NOMO-1 treated with DMSO at 0.1 percent for 48 hours (cell line): ENCODE data around the gene CASP5.
"Not testable (repeated sequence)": the region's sequence is repeated elsewhere in the genome, so short reads cannot be mapped to it uniquely, and the experiment has no call there.

ENCODE experiments used
- DNase-seq: peaks from one replicate; lab custom pipeline; 2025; ENCODE audit not compliant: unreplicated experiment; lab: John Stamatoyannopoulos, UW

Gene CASP5

GRCh38 chr11:105033781-105034180 lies 10.8 kb upstream of the CASP5 start:
- no peak for DNase-seq

GRCh38 chr11:105033343-105033742 lies 10.4 kb upstream of the CASP5 start:
- no peak for DNase-seq

GRCh38 chr11:105032495-105032894 lies 9.5 kb upstream of the CASP5 start:
- DNase-seq: peak; percentile 68

- DNase-seq: peak; percentile 24
Measured at GRCh38 chr11:105027678-105028077, 4.7 kb upstream of the CASP5 start.

GRCh38 chr11:105024394-105024793 lies 1.4 kb upstream of the CASP5 start:
- DNase-seq: no peak

GRCh38 chr11:105022527-105022926 lies 441 bp downstream of the CASP5 start:
- no peak for DNase-seq

GRCh38 chr11:105007463-105007862 lies 15.5 kb downstream of the CASP5 start:
- no peak for DNase-seq

- no peak for DNase-seq
Measured at GRCh38 chr11:105005451-105005845, 17.5 kb downstream of the CASP5 start.

GRCh38 chr11:105004021-105004420 lies 18.9 kb downstream of the CASP5 start:
- no peak for DNase-seq

GRCh38 chr11:105003151-105003550 lies 19.8 kb downstream of the CASP5 start:
- no peak for DNase-seq

GRCh38 chr11:105000797-105001196 lies 22.2 kb downstream of the CASP5 start:
- no peak for DNase-seq

- DNase-seq: no peak
Measured at GRCh38 chr11:105000167-105000566, 22.8 kb downstream of the CASP5 start.

GRCh38 chr11:104999721-105000120 lies 23.2 kb downstream of the CASP5 start:
- DNase-seq: no peak

GRCh38 chr11:104997288-104997687 lies 25.7 kb downstream of the CASP5 start:
- peak; percentile 29 for DNase-seq

GRCh38 chr11:104995001-104995408 lies 28.0 kb downstream of the CASP5 start:
- DNase-seq: no peak

GRCh38 chr11:104992781-104993180 lies 30.2 kb downstream of the CASP5 start:
- no peak for DNase-seq

GRCh38 chr11:104991994-104992393 lies 31.0 kb downstream of the CASP5 start:
- DNase-seq: no peak

GRCh38 chr11:104984808-104985207 lies 38.2 kb downstream of the CASP5 start:
- DNase-seq: no peak

GRCh38 chr11:104979839-104980238 lies 43.1 kb downstream of the CASP5 start:
- no peak for DNase-seq

GRCh38 chr11:104973616-104974015 lies 49.4 kb downstream of the CASP5 start:
- DNase-seq: no peak

- not testable (repeated sequence) for DNase-seq
Measured at GRCh38 chr11:104972924-104973323, 50.0 kb downstream of the CASP5 start.

- no peak for DNase-seq
Measured at GRCh38 chr11:104970756-104971155, 52.2 kb downstream of the CASP5 start.

- DNase-seq: no peak
Measured at GRCh38 chr11:104968856-104969776, 53.9 kb downstream of the CASP5 start.
